ENCODE data around the gene ARVCF.

- TF ChIP-seq CTCF (conservative IDR thresholded peaks at IDR 0.05 in 1 of 2, IDR thresholded peaks at IDR 0.05 in 1 of 2; ENCODE audit: extremely low read depth in 1 of 2, insufficient read depth in 1 of 2, low read depth in 1 of 2, low read length in 2 of 2) (no peak), EZH2 (IDR thresholded peaks at IDR 0.05; ENCODE audit: borderline replicate concordance, low read length) (no peak)
Measured at GRCh38 chr22:20022231-20022977, 5.8 kb upstream of the ARVCF start.

Measured in mammary epithelial cell (primary cell).